Activated T-cell treated with anti-CD3 and anti-CD28 coated beads, Interleukin-2, amount 50 U/mL, for 72 hours (primary cell): ENCODE measurements around the gene KRTAP5-2. TPM values are rescaled to one million over a fixed set of nuclear protein-coding genes. Genes with fewer than 3 reads are reported as not detected.

Experiments
- ATAC-seq, 2 donors: fragments of 150-1000 bp; cut with Tn5 transposase; replicated peaks in 1 of 2; 2 replicates each; pipeline ENCODE4 v1.10.0; 2021; ENCODE audit warnings: moderate library complexity in 2 of 2, mild to moderate bottlenecking in 1 of 2
- DNase-seq, 2 donors: peaks; one replicate each; pipeline ENCODE4 v3.0.0; 2021 to 2022; ENCODE audit warnings: mixed read lengths in 1 of 2
- H3K27ac Mint-ChIP-seq: one replicate; pipeline ENCODE4 v1.8.0; 2022; ENCODE audit warnings: mild to moderate bottlenecking, moderate library complexity, mixed read lengths
- H3K27me3 Mint-ChIP-seq: one replicate; pipeline ENCODE4 v1.8.0; 2022; ENCODE audit warnings: low read depth, mixed read lengths
- H3K36me3 Mint-ChIP-seq, 2 donors: one replicate each; pipeline ENCODE4 v1.8.0; 2022; ENCODE audit warnings: mixed read lengths in 2 of 2, mild to moderate bottlenecking in 1 of 2; ENCODE audit not compliant: insufficient read depth in 2 of 2
- H3K4me1 Mint-ChIP-seq: one replicate; pipeline ENCODE4 v1.8.0; 2022; ENCODE audit warnings: low read depth, mixed read lengths
- H3K4me3 Mint-ChIP-seq, 2 donors: one replicate each; pipeline ENCODE4 v1.8.0; 2022; ENCODE audit warnings: mild to moderate bottlenecking in 2 of 2, mixed read lengths in 2 of 2, moderate library complexity in 2 of 2
- H3K9me3 Mint-ChIP-seq, 2 donors: one replicate each; pipeline ENCODE4 v1.8.0; 2022; ENCODE audit warnings: mixed read lengths in 2 of 2
- total RNA-seq, 2 donors: library from RNA; stranded (reverse); gene quantifications; one replicate each; pipeline ENCODE4 v1.2.3, GENCODE V29; 2022

Gene KRTAP5-2
- total RNA-seq, 2 donors from 2014 or later = not detected

- no peaks in the 10 kb centered on the region for H3K4me1 Mint-ChIP-seq
- H3K9me3 Mint-ChIP-seq = no peaks in the 10 kb centered on the region
- no peaks in the 10 kb centered on the region for H3K27me3 Mint-ChIP-seq
- DNase-seq (no peak), ATAC-seq (no peak)
- H3K36me3 Mint-ChIP-seq = no peaks in the 10 kb centered on the region
- H3K4me3 Mint-ChIP-seq = no peak overlapping the region
- no peak overlapping the region for H3K27ac Mint-ChIP-seq
Measured at GRCh38 chr11:1567052-1567720, 30.9 kb downstream of the KRTAP5-2 start.

GRCh38 chr11:1566381-1567051 lies 31.6 kb downstream of the KRTAP5-2 start:
- Mint-ChIP-seq H3K4me3 (no peak overlapping the region), H3K27ac (no peak overlapping the region), H3K27me3 (no peaks in the 10 kb centered on the region), H3K4me1 (no peaks in the 10 kb centered on the region), H3K36me3 (no peaks in the 10 kb centered on the region), H3K9me3 (no peaks in the 10 kb centered on the region)
- DNase-seq (no peak), ATAC-seq (no peak)

GRCh38 chr11:1565904-1566247 lies 32.2 kb downstream of the KRTAP5-2 start:
- Mint-ChIP-seq H3K27me3 (no peaks in the 10 kb centered on the region), H3K9me3 (no peaks in the 10 kb centered on the region), H3K4me1 (no peaks in the 10 kb centered on the region), H3K36me3 (no peaks in the 10 kb centered on the region), H3K27ac (no peak overlapping the region), H3K4me3 (no peak overlapping the region)
- ATAC-seq (no peak), DNase-seq (no peak)

GRCh38 chr11:1565173-1565903 lies 32.8 kb downstream of the KRTAP5-2 start:
- ATAC-seq (no peak), DNase-seq (no peak)
- Mint-ChIP-seq H3K27ac (no peak overlapping the region), H3K4me1 (no peaks in the 10 kb centered on the region), H3K4me3 (no peak overlapping the region), H3K9me3 (no peaks in the 10 kb centered on the region), H3K27me3 (no peaks in the 10 kb centered on the region), H3K36me3 (no peaks in the 10 kb centered on the region)

GRCh38 chr11:1564535-1565172 lies 33.4 kb downstream of the KRTAP5-2 start:
- Mint-ChIP-seq H3K9me3 (no peaks in the 10 kb centered on the region), H3K36me3 (no peaks in the 10 kb centered on the region), H3K4me3 (no peak overlapping the region), H3K27ac (no peak overlapping the region), H3K27me3 (no peaks in the 10 kb centered on the region), H3K4me1 (no peaks in the 10 kb centered on the region)
- ATAC-seq (no peak), DNase-seq (no peak)

- H3K27me3 Mint-ChIP-seq = no peaks in the 10 kb centered on the region
- H3K4me3 Mint-ChIP-seq = no peak overlapping the region
- H3K4me1 Mint-ChIP-seq = no peaks in the 10 kb centered on the region
- DNase-seq = no peak
- no peaks in the 10 kb centered on the region for H3K36me3 Mint-ChIP-seq
- no peaks in the 10 kb centered on the region for H3K9me3 Mint-ChIP-seq
- no peak overlapping the region for H3K27ac Mint-ChIP-seq
- ATAC-seq = no peak
Measured at GRCh38 chr11:1563697-1564534, 34.2 kb downstream of the KRTAP5-2 start.

- no peaks in the 10 kb centered on the region for H3K27me3 Mint-ChIP-seq
- DNase-seq (no peak), ATAC-seq (no peak)
- no peaks in the 10 kb centered on the region for H3K36me3 Mint-ChIP-seq
- no peak overlapping the region for H3K27ac Mint-ChIP-seq
- no peaks in the 10 kb centered on the region for H3K9me3 Mint-ChIP-seq
- H3K4me1 Mint-ChIP-seq = no peaks in the 10 kb centered on the region
- H3K4me3 Mint-ChIP-seq = no peak overlapping the region
Measured at GRCh38 chr11:1563149-1563638, 34.9 kb downstream of the KRTAP5-2 start.

- no peaks in the 10 kb centered on the region for H3K9me3 Mint-ChIP-seq
- no peaks in the 10 kb centered on the region for H3K4me1 Mint-ChIP-seq
- H3K27me3 Mint-ChIP-seq = no peaks in the 10 kb centered on the region
- no peak overlapping the region for H3K4me3 Mint-ChIP-seq
- no peaks in the 10 kb centered on the region for H3K36me3 Mint-ChIP-seq
- ATAC-seq = no peak
- DNase-seq = no peak
- no peak overlapping the region for H3K27ac Mint-ChIP-seq
Measured at GRCh38 chr11:1562469-1563148, 35.5 kb downstream of the KRTAP5-2 start.

GRCh38 chr11:1561955-1562354 lies 36.1 kb downstream of the KRTAP5-2 start:
- no peak overlapping the region for H3K4me3 Mint-ChIP-seq
- no peak for DNase-seq
- no peak for ATAC-seq
- no peaks in the 10 kb centered on the region for H3K9me3 Mint-ChIP-seq
- H3K27me3 Mint-ChIP-seq = no peaks in the 10 kb centered on the region
- H3K4me1 Mint-ChIP-seq = no peaks in the 10 kb centered on the region
- H3K27ac Mint-ChIP-seq = no peak overlapping the region
- H3K36me3 Mint-ChIP-seq = no peaks in the 10 kb centered on the region

GRCh38 chr11:1561266-1561665 lies 36.8 kb downstream of the KRTAP5-2 start:
- no peak for ATAC-seq
- DNase-seq = no peak
- H3K27ac Mint-ChIP-seq = no peak overlapping the region
- H3K36me3 Mint-ChIP-seq = no peaks in the 10 kb centered on the region
- no peaks in the 10 kb centered on the region for H3K27me3 Mint-ChIP-seq
- no peaks in the 10 kb centered on the region for H3K4me1 Mint-ChIP-seq
- H3K9me3 Mint-ChIP-seq = no peaks in the 10 kb centered on the region
- H3K4me3 Mint-ChIP-seq = no peak overlapping the region

- Mint-ChIP-seq H3K27me3 (no peaks in the 10 kb centered on the region), H3K9me3 (no peaks in the 10 kb centered on the region), H3K4me1 (no peaks in the 10 kb centered on the region), H3K36me3 (no peaks in the 10 kb centered on the region), H3K4me3 (no peak overlapping the region), H3K27ac (no peak overlapping the region)
- ATAC-seq (no peak), DNase-seq (no peak)
Measured at GRCh38 chr11:1560649-1561251, 37.3 kb downstream of the KRTAP5-2 start.
